ENCODE measurements around the gene COL7A1. TPM values are rescaled to one million over a fixed set of nuclear protein-coding genes. Genes with fewer than 3 reads are reported as not detected.

The COL7A1 gene
- total RNA-seq (2014; rRNA removed; shearing (Covaris generic)) = 6.8 and 7.0 TPM in 2 replicates

- no peak for DNase-seq (ENCODE audit: low spot score)
Measured at GRCh38 chr3:48595075-48595525, at the start of gene COL7A1. Gene COL7A1 (minus strand): TSS chr3:48595329. CDS start chr3:48595159, 170 bp downstream.

DNA sequence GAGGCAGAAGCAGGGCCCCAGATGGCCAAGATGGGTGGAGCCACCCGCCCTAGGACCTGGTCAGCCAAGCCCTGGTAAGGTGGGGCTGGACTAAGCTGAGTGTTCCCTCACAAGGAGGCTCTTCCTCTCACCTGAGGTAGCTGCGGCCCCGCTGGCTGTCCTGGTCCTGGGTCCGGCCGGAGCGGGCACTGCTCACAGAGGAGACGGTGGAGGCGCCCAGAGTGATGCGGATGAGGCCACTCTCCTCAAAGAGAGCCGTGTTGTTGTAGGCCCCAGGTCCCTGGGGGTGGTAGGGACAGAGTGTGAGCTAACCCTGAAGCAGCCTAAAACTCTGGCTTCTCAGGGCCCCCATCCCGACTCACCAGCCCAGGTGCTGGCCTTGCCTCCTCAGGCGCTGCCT is 47.5 kb upstream of the COL7A1 start:
- no peak for DNase-seq (ENCODE audit: low spot score)

- DNase-seq (ENCODE audit: low spot score) = no peak
Measured at GRCh38 chr3:48641396-48641795, 46.3 kb upstream of the COL7A1 start.

DNA sequence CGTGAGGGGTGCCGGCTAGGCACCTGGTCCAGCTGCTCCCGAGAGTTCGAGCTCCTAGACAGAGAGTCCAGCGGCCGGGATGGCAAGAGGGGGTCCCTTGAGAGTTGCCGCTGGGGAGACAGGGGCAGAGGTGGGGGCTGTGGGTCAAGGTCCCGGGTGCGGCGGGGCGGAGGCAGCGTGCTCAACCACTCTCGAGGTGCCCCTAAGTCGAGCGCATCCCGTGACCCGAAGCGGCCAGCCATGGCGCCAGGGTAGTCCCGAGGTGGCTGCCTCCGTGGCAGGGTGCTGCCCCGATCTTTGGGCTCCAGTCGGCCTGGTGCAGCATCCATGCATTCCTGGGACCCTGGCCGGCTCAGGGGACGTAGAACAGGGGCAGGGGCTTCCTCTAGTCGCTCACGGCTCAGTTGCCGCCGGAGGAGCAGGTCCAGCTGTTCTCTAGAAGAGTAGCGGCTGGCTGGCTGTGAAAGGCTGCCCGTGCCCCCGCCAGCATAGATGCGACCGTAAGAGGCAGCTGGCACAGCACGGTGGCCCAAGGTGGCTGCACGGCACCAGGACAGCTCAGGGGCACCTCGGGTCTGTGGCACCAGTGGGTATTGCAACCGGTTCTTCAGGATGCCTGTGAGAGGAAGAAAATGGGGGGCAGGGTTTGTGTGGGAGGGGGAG is 44.9 kb upstream of the COL7A1 start:
- DNase-seq (ENCODE audit: low spot score) = no peak

DNA sequence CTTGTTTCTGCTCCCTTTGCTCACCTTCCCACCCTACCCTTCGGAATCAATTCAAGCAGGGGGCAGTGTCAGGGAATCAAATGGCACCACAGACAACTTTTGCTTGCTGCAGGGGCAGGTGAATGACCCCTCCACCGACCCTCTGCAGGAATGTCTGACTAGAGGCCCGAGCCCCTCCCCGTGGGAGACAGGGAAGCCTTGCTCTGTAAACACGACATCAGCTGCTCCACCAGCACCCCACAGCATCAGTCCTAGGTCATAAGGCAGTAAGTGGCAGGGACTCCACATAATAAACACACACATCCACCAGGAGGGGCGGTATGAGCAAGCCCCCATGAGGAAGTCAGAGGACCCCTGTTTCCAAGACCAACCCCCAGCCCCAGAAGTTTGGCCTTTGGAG is 42.2 kb upstream of the COL7A1 start:
- no peak for DNase-seq (ENCODE audit: low spot score)

- DNase-seq (ENCODE audit: low spot score) = no peak
Measured at GRCh38 chr3:48636149-48636655, 41.1 kb upstream of the COL7A1 start.

DNA sequence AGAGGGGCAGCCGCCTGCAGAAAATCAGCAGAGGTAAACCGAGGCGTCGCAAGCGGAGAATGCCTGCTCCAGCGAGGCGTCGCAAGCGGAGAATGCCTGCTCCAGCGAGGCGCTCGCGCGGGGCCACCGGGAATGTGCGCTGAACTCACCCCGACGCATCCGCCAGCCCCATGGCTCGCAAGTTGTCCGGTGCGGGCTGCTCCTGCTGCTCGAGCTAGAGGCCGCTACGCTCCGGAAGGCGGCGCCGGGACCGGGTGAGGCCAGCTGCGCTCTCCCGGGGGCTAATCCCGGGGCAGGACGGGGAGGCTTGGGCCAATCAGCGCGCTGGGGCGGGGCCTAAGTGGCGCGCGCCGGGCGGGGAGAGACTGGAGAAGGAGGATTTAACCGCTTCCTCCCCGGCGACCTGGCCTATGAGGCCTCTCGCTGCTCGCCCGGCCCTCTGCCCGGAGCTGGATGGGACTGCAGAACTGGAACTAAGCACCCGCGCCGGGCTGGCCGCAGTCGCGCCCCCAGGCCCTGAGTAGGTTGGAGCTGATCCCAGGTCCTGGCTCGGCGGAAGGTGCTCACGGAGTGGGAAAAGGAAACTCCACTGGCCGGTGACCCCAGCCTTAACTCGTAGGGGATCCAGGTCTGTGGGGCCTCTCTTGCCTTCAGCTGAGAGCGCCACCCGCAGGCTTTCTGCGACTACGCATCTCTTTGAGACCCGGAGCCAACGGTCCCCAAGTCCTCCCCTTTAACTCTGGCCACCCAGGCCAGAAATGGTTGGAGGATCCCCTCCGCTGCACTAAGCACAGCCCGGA is 40.3 kb upstream of the COL7A1 start, which contains the start of gene SLC26A6:
SLC26A6 (minus strand) TSS at position 240 of the 800 bp plus-strand sequence; CDS start at position 172, 68 bp downstream.
- peak; percentile 84 for DNase-seq (ENCODE audit: low spot score)

- DNase-seq (ENCODE audit: low spot score) = peak; percentile 13
Measured at GRCh38 chr3:48634661-48635221, 39.6 kb upstream of the COL7A1 start.

DNA sequence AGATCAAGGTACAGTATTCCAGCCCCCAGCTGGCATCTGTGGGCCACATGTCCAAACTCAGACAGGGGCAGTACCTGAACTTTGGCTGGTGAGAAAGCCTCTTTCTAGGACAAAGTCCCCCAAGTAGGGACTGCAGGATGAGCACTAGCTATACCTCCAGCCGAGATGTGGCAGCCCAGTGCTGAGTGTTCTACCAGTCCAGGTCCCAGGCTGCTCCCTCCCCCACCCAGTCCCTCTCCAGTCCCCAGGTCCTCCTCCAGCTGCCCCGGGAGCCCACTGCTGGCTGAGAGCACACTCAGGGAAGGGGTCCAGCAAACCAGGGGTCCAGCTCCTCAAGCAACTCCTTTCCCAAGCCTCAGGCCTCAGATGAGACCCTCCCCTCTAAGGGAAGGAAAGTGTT is 38.6 kb upstream of the COL7A1 start:
- DNase-seq (ENCODE audit: low spot score) = no peak

DNA sequence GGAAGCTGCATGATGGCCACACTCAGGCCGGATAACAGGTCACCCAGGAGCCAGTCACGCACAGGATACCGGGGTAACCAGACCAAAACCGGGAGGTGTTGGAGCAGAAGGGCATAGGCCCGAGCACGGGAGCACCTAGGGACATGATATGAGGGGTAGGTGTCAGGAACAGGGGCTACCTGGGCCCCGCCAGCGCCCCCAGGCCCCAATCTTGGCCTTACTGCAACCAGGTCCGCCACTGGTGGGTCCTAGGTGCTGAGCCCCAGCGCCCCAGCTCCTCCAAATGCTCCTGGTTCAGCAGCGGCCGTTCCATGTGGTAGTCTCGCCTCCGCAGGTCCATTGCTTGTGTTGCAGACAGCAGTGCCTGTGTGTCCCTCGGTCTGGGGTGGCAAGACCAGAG is 38.1 kb upstream of the COL7A1 start:
- no peak for DNase-seq (ENCODE audit: low spot score)

DNA sequence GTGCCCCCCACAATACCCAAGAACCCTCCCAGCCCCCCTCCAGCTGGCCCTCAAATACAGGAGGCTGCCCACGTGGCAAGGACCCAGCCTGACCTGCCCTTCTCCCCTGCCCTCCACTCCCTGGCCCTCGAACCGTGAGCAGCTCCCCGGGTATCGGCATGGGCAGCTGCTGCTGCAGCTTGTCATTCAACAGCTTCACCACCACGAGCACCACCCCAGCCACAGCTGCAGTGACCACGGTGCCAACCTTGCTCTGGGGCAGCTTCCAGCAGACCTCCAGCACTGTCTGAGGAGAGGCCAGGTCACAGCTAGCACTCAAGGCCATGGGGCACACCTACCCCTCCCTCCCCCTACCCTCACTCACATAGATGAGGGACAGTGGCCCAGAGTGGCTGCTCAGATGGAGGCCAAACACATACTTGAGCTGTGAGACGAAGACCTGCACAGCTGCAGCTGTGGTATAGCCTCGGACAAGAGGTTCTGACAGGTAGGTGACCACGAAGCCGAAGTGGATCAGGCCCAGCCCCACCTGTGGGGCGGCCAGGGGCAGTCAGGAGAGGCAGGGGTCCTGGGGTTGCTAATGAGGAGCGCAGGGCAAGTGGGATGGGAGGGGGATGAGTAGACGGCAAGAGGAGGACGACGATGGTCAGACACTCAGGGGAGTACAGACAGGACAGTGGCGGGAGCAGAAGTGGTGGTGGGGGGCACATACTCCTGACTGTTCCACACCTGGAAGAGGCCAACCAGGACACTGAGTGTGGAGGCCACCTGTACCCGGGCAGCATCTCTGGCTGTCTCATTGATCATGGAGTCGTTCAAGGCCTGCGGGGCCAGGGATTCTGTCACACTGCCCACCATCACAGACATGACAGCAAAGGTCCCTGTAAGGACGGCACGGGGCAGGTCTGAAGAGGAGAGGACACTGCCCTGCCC is 36.7 kb upstream of the COL7A1 start:
- DNase-seq (ENCODE audit: low spot score) = no peak

- no peak for DNase-seq (ENCODE audit: low spot score)
Measured at GRCh38 chr3:48630833-48631232, 35.7 kb upstream of the COL7A1 start.

DNA sequence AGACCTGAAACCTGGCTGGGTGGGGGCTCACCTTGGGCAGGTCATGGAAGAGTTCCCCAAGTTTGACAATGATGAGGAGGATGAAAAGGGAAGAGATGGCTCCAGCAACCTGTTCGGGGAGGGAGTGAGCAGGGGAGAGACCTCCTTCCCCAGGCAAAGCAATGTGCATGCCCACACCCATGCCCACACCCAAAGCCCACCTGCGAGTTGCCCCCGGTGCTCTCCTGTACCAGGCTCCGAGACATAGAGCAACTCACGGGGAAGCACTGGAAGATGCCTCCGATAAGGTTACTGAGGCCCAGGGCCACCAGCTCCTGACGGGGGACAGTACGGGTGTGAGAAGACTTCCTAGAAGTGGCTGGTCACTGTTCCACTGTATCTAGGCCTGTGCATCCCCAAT is 35.3 kb upstream of the COL7A1 start:
- no peak for DNase-seq (ENCODE audit: low spot score)

GRCh38 chr3:48629894-48630293 is 34.8 kb upstream of the COL7A1 start:
- no peak for DNase-seq (ENCODE audit: low spot score)

- DNase-seq (ENCODE audit: low spot score) = no peak
Measured at GRCh38 chr3:48628277-48629017, 33.3 kb upstream of the COL7A1 start.

- no peak for DNase-seq (ENCODE audit: low spot score)
Measured at GRCh38 chr3:48625600-48625999, 30.5 kb upstream of the COL7A1 start.

DNA sequence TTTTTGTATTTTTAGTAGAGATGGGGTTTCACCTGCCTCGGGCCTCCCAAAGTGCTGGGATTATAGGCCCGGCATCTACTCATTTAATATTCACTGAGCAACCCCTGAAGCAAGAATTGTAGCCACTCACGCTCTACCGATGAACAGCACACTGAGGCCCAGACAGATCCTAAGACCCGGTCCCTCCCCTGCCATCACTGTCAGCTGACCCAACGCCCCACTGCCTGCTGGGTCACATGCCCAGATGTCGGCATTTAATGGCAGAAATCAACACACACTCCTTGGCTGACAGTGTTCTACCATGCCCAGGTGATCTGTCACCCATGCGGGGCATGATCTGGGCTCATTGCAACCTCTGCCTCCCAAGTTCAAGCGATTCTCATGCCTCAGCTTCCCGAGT is 29.6 kb upstream of the COL7A1 start:
- no peak for DNase-seq (ENCODE audit: low spot score)

DNA sequence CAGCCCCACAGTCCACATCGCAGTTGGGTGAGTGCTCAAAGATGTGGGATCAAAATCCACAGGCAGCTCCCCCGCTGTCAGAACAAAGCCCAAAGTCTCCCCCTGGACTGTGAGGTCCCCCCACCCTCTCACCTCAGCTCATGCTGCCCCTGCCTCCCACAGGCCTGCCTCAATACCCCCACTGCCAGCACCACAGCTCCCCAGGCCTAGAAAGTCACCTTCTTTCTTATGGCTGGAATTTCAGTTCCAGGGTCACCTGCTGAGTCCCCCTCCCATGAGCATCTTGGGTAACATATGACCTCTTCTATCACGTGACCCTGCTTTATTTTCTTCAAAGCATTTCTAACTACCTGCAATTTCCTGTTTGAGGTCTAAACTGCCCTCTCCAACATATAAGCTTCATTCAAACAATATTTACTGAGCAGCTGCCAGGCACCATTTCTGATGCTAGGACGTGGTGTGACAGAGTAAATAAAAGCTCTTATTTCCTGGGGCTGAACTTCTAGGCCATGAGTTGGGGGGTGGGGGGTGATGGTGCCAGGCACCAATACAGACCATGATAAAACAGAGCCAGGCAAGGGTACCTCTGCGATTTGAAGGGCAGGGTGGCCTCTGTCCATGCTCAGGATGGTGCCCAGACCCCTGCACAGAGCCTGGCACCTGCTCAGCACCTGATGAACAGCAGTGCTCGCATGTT is 28.9 kb upstream of the COL7A1 start:
- no peak for DNase-seq (ENCODE audit: low spot score)

GRCh38 chr3:48621461-48621869 is 26.3 kb upstream of the COL7A1 start, which contains the start of gene TMEM89:
Gene TMEM89 (minus strand): TSS chr3:48621769. CDS start chr3:48621756, 13 bp downstream.
- DNase-seq (ENCODE audit: low spot score) = no peak

Measured in H4 (cell line).